ENCODE data around the gene OLFM2.

The OLFM2 gene

GRCh38 chr19:9966024-9966423 lies 29.7 kb upstream of the OLFM2 start:
- no peak for TF ChIP-seq CTCF (IDR thresholded peaks at IDR 0.05)
- Histone ChIP-seq H3K4me3 (no peak overlapping the region), H3K4me1 (no peaks in the 10 kb centered on the region), H3K27ac (no peak overlapping the region), H3K36me3 (peaks cover 0 to 5% (median 0%) of the 10 kb centered on the region in 3 donors), H3K9me3 (no peaks in the 10 kb centered on the region), H3K27me3 (peaks cover 0 to 4% of the 10 kb centered on the region in 2 donors)
- DNase-seq = no peak
- intact Hi-C loops (cut with DNase I; ENCODE audit: low total_unique reads) = no loop called here

GRCh38 chr19:9962623-9963290 lies 26.4 kb upstream of the OLFM2 start:
- no peaks in the 10 kb centered on the region for H3K4me1 ChIP-seq
- no peak for TF ChIP-seq CTCF (IDR thresholded peaks at IDR 0.05)
- no peak overlapping the region for H3K27ac ChIP-seq
- intact Hi-C loops (cut with DNase I; ENCODE audit: low total_unique reads) = no loop called here
- H3K36me3 ChIP-seq = peaks cover 0 to 10% (median 8%) of the 10 kb centered on the region in 3 donors
- DNase-seq = no peak
- peaks cover 0 to 4% of the 10 kb centered on the region in 2 donors for H3K27me3 ChIP-seq
- no peaks in the 10 kb centered on the region for H3K9me3 ChIP-seq
- no peak overlapping the region for H3K4me3 ChIP-seq

GRCh38 chr19:9961103-9961502 lies 24.8 kb upstream of the OLFM2 start:
- no peak for TF ChIP-seq CTCF (IDR thresholded peaks at IDR 0.05)
- Histone ChIP-seq H3K9me3 (no peaks in the 10 kb centered on the region), H3K27ac (no peak overlapping the region), H3K27me3 (no peaks in the 10 kb centered on the region), H3K4me1 (no peaks in the 10 kb centered on the region), H3K36me3 (peaks cover 0 to 10% (median 8%) of the 10 kb centered on the region in 3 donors), H3K4me3 (no peak overlapping the region)
- DNase-seq = no peak
- intact Hi-C loops (cut with DNase I; ENCODE audit: low total_unique reads) = no loop called here

- H3K36me3 ChIP-seq = peaks cover 0 to 8% (median 5%) of the 10 kb centered on the region in 3 donors
- no peak overlapping the region for H3K27ac ChIP-seq
- no peaks in the 10 kb centered on the region for H3K4me1 ChIP-seq
- no peaks in the 10 kb centered on the region for H3K9me3 ChIP-seq
- intact Hi-C loops (cut with DNase I; ENCODE audit: low total_unique reads) = no loop called here
- TF ChIP-seq CTCF (IDR thresholded peaks at IDR 0.05) = no peak
- no peak overlapping the region for H3K4me3 ChIP-seq
- DNase-seq = no peak
- H3K27me3 ChIP-seq = no peaks in the 10 kb centered on the region
These were observed 22.1 kb upstream of the OLFM2 start for GRCh38 chr19:9958379-9958821.

- Histone ChIP-seq H3K4me1 (no peaks in the 10 kb centered on the region), H3K36me3 (peaks cover 0 to 8% (median 5%) of the 10 kb centered on the region in 3 donors), H3K4me3 (no peak overlapping the region), H3K27ac (no peak overlapping the region), H3K9me3 (no peaks in the 10 kb centered on the region), H3K27me3 (no peaks in the 10 kb centered on the region)
- no peak for DNase-seq
- no peak for TF ChIP-seq CTCF (IDR thresholded peaks at IDR 0.05)
- intact Hi-C loops (cut with DNase I; ENCODE audit: low total_unique reads) = no loop called here
These were observed 20.6 kb upstream of the OLFM2 start for GRCh38 chr19:9956956-9957355.
